HG02970 (cell line): ENCODE measurements around the gene GABRB2.
"Not testable (repeated sequence)": the region's sequence is repeated elsewhere in the genome, so short reads cannot be mapped to it uniquely, and the experiment has no call there.

Experiments
- ATAC-seq: cut with Tn5 transposase; IDR thresholded peaks from one replicate; pipeline ENCODE4 v1.9.1; 2021; ENCODE audit warnings: mild to moderate bottlenecking, moderate library complexity, moderate number of reproducible peaks; ENCODE audit not compliant: unreplicated experiment, low FRiP score

Gene GABRB2

GRCh38 chr5:161261668-161262323, 284.7 kb downstream of the GABRB2 start:
- no peak for ATAC-seq

- no peak for ATAC-seq
Observed at GRCh38 chr5:161258438-161258837, 288.1 kb downstream of the GABRB2 start.

GRCh38 chr5:161256957-161257356, 289.6 kb downstream of the GABRB2 start:
- no peak for ATAC-seq

GRCh38 chr5:161252955-161253354, 293.6 kb downstream of the GABRB2 start:
- not testable (repeated sequence) for ATAC-seq

- ATAC-seq = no peak
Observed at GRCh38 chr5:161246749-161247148, 299.8 kb downstream of the GABRB2 start.

- ATAC-seq = not testable (repeated sequence)
Observed at GRCh38 chr5:161245846-161246245, 300.7 kb downstream of the GABRB2 start.
